MM.1S (cell line): ENCODE data around the gene ARHGAP1.

Experiments
- EZH2phosphoT487 ChIP-seq: fragments of 300-600 bp; sonication (generic); IDR thresholded peaks from 2 replicates; pipeline ENCODE4 v1.6.1; 2018; ENCODE audit warnings: antibody characterized with exemption, low read length
- TF ChIP-seq, protein P1 (sequence below): fragments of 300-600 bp; sonication (generic); IDR thresholded peaks from 2 replicates; pipeline ENCODE4 v1.5.1; 2016; ENCODE audit warnings: antibody characterized with exemption, low read length, mixed read lengths

DNA sequence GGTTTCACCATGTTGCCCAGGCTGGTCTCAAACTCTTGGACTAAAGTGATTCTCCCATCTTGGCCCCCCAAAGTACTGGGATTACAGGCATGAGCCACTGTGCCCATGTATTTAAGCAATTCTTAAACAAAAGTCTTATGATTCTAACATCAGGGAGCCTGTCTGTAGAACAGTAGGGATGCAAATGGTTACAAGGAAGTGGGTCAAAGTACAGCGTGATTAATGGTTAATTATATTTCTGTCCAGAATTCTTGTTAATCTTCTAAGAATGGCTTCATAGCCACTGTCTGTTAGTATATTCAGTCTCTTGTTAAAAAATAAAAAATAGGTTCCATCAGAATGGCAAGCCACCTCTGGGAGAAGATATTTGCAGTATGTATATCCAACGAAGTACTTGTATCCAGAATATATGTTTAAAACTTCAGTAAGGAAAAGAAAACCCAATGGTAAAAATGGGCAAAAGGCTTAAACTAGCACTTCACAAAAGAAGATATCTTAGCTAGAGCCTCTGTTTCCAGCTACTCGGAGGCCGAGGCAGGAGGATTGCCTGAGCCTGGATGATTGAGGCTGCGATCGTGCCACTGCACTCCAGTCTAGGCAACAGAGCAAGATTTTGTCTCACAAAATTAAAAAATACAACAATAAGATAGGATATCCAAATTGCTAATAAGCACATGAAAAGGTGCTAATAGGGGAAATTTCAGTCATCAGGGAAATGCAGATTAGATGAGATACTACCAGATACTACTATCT, 60.2 kb downstream of the ARHGAP1 start:
- no peak for TF ChIP-seq EZH2phosphoT487
- TF ChIP-seq, protein P1, sequence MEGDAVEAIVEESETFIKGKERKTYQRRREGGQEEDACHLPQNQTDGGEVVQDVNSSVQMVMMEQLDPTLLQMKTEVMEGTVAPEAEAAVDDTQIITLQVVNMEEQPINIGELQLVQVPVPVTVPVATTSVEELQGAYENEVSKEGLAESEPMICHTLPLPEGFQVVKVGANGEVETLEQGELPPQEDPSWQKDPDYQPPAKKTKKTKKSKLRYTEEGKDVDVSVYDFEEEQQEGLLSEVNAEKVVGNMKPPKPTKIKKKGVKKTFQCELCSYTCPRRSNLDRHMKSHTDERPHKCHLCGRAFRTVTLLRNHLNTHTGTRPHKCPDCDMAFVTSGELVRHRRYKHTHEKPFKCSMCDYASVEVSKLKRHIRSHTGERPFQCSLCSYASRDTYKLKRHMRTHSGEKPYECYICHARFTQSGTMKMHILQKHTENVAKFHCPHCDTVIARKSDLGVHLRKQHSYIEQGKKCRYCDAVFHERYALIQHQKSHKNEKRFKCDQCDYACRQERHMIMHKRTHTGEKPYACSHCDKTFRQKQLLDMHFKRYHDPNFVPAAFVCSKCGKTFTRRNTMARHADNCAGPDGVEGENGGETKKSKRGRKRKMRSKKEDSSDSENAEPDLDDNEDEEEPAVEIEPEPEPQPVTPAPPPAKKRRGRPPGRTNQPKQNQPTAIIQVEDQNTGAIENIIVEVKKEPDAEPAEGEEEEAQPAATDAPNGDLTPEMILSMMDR, result no peak
